Epithelial cell of proximal tubule (primary cell): ENCODE results near the gene NTRK1. TPM values are rescaled to one million over a fixed set of nuclear protein-coding genes. Genes with fewer than 3 reads are reported as not detected.

Experiments
- DNase-seq: peaks from one replicate; pipeline ENCODE4 v3.0.0-alpha.2; 2011; ENCODE audit warnings: low read depth
- H3K4me3 ChIP-seq: 2 replicates; pipeline ENCODE4 v1.5.1; 2011; ENCODE audit warnings: low read depth, mild to moderate bottlenecking, low read length
- CTCF ChIP-seq: conservative IDR thresholded peaks from 2 replicates; pipeline ENCODE4 v1.5.1; 2012; ENCODE audit warnings: low read depth, mild to moderate bottlenecking, low read length
- total RNA-seq: library from RNA; depleted of rRNA; stranded (reverse); fragments of >200 nt; gene quantifications from 2 replicates; pipeline ENCODE4 v1.2.3, GENCODE V29; 2015

NTRK1 gene
- total RNA-seq, 1 donor from 2014 or later = not detected

GRCh38 chr1:156884560-156885184, 24.0 kb downstream of the NTRK1 start:
- H3K4me3 ChIP-seq = no peak overlapping the region
- TF ChIP-seq CTCF = no peak
- DNase-seq = no peak

- H3K4me3 ChIP-seq = no peak overlapping the region
- TF ChIP-seq CTCF = no peak
- no peak for DNase-seq
Observed at GRCh38 chr1:156885314-156885713, 24.6 kb downstream of the NTRK1 start.

- no peak overlapping the region for H3K4me3 ChIP-seq
- TF ChIP-seq CTCF = no peak
Observed at GRCh38 chr1:156885880-156886355, 25.3 kb downstream of the NTRK1 start.

GRCh38 chr1:156886583-156887281, 26.1 kb downstream of the NTRK1 start:
- TF ChIP-seq CTCF = no peak
- no peak overlapping the region for H3K4me3 ChIP-seq
- DNase-seq = no peak

More at GRCh38 chr1:156885880-156886355, 25.3 kb downstream of the NTRK1 start:
- DNase-seq = no peak

GRCh38 chr1:156887317-156887716, 26.7 kb downstream of the NTRK1 start:
- no peak overlapping the region for H3K4me3 ChIP-seq
- TF ChIP-seq CTCF = no peak
- DNase-seq = no peak

GRCh38 chr1:156887734-156888133, 27.1 kb downstream of the NTRK1 start:
- H3K4me3 ChIP-seq = no peak overlapping the region
- DNase-seq = no peak
- no peak for TF ChIP-seq CTCF
